Activated CD8-positive, alpha-beta memory T cell treated with anti-CD3 and anti-CD28 coated beads, Interleukin-2, amount 50 U/mL, for 48 hours (primary cell): ENCODE measurements around the gene GMDS.

ENCODE experiments used
- DNase-seq: peaks from one replicate; pipeline ENCODE4 v3.0.0-alpha.2; 2020

The GMDS gene

GRCh38 chr6:1593958-1594314 lies 651.5 kb downstream of the GMDS start:
- DNase-seq, result no peak

GRCh38 chr6:1593286-1593957 lies 652.0 kb downstream of the GMDS start:
- DNase-seq, result no peak

GRCh38 chr6:1592852-1593251 lies 652.6 kb downstream of the GMDS start:
- DNase-seq, result peak; percentile 17

DNA sequence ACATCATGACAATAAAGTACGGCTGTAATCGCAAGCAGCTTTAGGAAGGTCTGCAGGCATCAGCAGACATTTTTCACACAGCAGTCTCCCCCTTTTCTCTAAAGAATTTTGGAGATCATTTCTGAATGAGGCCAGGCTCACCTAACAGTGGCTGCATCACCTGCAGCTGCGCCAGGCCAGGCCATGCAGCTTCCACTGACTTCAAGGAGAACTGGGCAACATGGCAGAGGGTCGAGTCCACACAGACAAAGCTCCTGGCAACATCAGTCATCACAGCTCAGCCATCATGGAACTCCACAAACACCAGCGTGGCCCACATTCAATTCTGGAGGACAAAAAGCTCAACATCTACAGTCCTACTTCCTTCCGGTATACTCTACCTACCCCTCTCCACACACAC lies 653.5 kb downstream of the GMDS start:
- peak; percentile 37 for DNase-seq

DNA sequence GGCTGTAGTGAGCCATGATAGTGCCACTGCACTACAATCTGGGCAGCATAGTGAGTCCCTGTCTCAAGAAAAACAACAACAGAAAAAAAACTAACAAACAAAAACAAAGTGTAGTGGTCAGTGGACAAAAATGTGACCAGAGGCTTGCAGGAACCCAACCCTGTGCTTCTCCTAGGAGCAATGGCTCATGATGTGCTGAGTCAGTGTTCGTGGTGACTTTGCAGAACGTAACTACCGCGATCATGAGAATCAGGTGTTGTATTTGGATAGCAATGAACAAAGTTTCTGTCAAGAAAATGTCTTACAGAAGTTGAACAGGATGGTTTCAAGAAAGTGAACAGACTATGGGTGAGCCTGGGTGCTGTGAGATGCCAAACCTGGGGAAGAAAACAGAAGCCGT lies 654.2 kb downstream of the GMDS start:
- DNase-seq, result no peak

DNA sequence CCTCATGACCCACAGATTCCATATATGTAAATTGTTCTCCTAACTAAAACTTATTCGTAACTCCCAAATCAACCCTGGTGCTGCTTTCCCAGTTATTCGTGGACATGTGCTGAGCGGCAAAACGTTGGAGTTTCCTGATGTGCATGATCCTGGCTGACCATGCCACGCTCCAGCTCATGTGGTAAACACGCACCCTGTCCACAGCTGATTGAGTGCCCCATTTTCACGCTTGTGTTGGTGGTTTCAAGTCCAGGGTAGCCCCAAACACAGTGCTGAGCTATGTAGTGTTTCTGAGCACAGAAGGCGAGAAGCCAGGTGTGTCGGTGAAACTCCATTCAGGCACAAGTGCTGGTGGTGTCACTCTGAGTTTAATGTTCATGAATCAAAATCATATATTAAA lies 654.8 kb downstream of the GMDS start:
- DNase-seq, result peak; percentile 7

- peak; percentile 8 for DNase-seq
Measured at GRCh38 chr6:1589208-1589607, 656.2 kb downstream of the GMDS start.

GRCh38 chr6:1587977-1588376 lies 657.4 kb downstream of the GMDS start:
- no peak for DNase-seq

DNA sequence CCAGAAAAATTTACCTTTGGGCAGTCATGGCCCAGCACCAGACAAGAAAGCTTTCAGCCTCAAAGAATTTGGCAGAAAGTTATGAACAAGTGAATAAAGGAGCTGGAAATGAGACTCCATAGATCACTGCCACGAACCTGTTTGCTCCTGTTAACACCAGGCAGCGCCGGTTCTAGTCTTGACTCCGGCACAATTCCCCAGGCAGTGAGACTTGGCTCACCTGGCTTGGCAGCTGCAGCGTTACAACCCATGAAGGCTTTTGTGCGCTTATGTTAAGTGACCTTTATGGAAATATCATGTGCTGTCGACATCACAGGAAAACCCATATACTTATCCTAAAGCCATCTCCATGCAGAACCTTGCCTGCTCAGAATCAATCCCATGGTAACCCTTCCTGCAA lies 657.9 kb downstream of the GMDS start:
- DNase-seq, result peak; percentile 41

GRCh38 chr6:1586861-1587450 lies 658.4 kb downstream of the GMDS start:
- DNase-seq, result peak; percentile 10

GRCh38 chr6:1586256-1586655 lies 659.1 kb downstream of the GMDS start:
- peak; percentile 30 for DNase-seq

DNA sequence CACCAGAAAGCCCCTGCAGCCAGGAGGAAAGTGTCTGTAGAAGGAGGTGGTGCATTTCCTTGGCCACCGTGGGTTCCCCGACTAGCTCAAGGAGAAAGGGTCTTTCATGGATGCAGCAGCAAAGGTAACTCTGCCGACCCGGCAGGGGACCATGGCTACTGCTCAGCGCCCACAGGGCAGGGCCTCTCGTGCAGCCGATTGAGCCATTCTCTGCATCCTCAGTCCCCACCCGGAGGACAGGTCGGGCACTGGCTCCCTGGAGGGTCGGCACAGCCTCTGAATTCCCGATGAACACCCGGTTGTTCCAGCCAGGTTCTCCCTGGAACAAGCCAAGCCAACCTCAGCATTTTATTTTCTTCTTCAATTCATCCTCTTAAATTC lies 659.7 kb downstream of the GMDS start:
- peak; percentile 30 for DNase-seq

GRCh38 chr6:1584996-1585668 lies 660.3 kb downstream of the GMDS start:
- peak; percentile 15 for DNase-seq

GRCh38 chr6:1584146-1584545 lies 661.3 kb downstream of the GMDS start:
- no peak for DNase-seq

DNA sequence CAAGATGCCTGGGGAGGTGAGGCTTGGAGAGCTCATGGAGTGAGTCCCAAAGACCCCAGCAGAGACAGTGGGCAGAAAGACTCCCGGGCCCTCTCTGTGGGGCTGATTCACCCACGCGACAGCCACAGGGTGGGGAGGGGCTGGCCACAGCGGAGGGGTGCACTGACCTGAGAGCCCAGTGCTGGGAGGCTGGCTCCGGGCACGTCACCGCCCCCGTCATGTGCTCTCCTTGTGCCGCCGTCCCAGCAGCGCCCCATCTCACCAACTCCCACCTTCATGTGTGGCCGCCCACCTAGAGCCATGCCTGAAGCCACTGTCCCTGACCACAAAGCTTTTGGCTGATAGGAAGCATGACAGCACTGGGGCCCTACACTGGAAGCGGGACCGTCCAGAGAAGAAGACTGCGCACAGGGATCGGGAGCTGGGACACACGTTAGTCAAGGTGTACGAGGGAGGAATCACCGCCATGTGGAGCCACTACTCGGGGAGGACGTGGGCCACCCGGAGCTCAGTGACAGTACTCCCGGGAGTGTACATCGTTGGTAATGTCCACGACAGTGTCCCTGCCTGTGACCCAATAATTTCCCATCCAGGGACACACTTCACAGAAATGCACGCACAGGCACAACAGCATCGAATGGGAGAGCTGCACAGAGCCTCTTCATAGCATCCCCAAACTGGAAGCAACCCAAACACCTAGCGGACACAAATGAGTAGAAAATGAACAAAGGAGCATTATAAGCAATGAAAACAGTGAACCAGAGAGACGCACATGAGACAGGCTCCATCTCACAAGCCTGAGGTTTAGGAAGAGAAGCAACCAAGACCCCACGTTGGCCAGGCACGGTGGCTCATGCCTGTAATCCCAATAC lies 664.0 kb downstream of the GMDS start:
- no peak for DNase-seq

DNA sequence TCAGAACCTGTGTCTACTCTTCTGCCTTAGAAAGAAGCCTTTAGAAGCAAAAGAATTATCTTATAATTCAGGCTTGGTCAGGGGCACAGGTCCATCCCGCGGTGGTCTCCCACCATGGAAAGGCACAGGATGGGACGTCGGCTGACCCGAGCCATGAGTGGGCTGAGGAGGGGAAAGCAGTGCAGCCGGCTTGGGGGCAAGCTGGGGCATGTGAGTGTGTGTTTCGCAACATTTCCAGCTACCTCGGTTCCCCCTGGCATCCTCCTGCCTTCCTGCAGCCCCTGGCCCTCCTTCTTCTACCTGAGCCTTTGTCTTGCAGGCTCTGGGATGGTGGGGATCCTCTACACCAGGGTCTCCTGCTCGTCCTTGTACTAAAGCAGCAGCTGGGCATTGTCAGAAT lies 664.8 kb downstream of the GMDS start:
- no peak for DNase-seq

DNA sequence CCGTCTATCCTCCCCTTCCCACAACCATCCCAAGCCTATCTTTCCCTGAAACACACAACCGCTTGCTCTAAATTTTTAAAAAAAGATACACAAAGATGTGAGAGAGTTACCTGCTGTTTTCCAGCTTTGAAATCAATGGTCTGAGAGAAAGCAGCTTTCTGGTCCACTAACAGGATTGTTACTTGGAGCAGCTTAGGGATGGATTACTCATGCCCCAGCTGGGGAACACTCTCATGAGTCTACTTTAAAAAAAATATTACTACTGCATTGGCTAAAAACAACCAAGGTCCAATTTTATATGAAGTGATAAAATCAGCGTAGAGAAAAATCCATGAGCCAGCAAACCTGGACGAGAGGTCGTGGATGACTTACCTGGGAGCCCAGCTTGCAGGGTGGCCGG lies 665.3 kb downstream of the GMDS start:
- no peak for DNase-seq

GRCh38 chr6:1579096-1579495 lies 666.3 kb downstream of the GMDS start:
- no peak for DNase-seq

DNA sequence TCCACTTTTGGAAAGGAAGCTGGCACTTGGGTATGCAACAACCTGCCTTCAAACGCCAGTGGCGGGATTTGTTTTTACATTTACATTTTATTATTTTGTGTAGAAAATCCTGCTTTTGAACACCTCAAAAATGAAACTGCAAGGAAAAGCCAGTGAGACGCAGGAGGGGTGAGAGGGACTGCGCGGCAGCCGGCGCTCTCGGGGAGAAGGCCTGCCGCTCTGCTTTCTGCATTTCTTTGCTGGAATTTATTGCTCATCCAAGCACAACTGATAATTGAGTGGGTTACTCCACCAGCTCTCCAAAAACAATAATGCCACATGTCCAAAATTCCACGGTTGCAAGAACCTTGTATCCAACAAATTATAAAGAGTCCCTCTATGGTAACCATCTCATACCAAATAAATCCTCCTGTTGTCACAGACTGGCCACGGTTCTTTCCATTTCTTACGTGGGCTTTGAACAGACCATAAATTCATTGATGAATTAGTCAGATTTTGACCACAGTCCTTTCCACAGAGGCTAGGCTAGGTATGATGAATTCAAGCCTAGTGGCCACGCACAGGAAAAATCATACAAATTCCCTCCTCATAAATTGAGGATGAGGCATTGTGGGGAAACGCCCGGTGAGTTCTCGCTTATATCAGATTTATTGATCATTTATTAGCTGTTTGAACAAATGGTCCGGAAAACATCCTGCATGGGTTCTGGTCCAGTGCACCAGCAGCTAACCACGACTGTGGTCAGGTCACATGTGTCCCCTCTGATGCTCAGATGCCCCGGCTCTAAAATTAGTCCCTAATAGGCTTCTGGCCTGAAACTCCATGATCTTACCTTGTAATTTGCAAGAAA lies 667.3 kb downstream of the GMDS start:
- DNase-seq, result no peak

- DNase-seq, result no peak
Measured at GRCh38 chr6:1577146-1577680, 668.2 kb downstream of the GMDS start.

GRCh38 chr6:1576711-1577110 lies 668.7 kb downstream of the GMDS start:
- DNase-seq, result no peak

DNA sequence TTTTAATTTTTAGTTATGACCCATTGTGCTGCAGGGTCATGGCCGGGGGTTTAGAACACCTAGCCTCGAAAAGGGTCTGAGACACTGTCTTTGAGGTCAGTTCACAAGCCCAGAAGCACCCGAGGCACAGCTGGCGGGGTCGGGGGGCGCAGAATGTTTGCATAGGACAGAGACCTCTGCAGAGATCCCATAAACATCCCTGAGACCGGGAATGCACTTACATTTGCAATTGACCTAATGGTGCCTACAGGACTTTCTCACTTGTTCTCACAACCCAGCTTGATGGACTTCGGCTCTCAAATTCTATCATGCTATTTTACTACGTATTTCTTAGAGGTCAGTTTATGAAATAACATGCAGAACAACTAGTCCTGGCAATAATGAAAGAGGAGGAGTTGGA lies 669.2 kb downstream of the GMDS start:
- no peak for DNase-seq
